HUDEP-2 (cell line): ENCODE measurements around the gene VPS52.
"Not testable (repeated sequence)": the region's sequence is repeated elsewhere in the genome, so short reads cannot be mapped to it uniquely, and the experiment has no call there.

Experiments
- DNase-seq, 76 experiments: peaks; one replicate each; lab custom pipeline; 2025; ENCODE audit not compliant: unreplicated experiment in 76 of 76; lab: John Stamatoyannopoulos, UW

Gene VPS52

DNA sequence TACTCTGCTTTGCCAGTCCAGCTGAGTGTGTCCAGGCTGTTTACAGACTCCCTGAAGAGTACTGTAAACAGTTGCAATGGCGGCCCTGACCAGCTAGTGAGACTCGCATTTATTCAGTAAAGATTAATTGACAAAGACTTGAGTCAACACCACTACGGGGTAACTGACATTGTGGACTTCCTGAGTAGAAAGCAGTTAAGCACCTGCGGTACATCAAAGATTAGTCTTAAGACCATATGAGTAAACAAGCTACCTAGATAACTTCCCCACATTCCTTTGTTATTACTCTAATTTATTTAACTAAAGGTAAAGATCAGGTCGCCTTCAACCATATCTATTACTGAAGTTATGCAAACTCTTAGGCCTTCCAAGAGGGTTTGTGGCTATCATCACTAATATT, 12.6 kb downstream of the VPS52 start:
- no peak for DNase-seq

DNA sequence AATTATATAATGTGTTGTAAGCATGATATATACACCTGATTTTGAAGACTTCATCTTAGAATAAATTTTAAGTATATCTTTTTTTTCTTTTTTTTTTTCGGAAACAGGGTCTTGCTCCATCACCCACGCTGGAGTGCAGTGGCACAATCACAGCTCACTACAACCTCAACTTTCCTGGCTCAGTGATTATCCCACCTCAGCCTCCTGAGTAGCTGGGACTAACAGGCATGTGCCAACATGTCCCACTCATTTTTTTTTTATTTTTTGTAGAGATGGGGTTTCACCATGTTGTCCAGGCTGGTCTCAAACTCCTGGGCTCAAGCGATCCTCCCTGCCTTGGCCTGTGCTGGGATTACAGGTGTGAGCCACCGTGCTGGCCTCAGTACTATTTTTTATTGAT, 17.1 kb downstream of the VPS52 start:
- DNase-seq: no peak

DNA sequence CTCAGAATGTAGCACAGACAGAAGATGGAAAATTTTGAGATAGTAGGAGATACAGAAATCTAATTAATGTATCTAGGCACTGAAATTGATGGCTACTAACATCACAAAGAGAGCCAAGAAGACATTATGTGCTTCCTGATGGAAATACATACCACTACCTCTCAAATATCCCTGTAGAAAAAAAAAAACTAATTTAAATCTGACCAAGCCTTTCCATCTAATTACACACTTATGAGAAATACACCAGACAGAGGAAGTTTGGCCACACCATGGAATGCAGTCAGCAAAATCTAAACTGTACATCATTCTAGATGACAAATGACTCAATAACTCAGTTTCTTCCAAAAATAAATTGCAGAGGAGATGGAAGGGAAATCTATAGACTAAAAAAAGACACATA, 18.9 kb downstream of the VPS52 start:
- DNase-seq: no peak

DNA sequence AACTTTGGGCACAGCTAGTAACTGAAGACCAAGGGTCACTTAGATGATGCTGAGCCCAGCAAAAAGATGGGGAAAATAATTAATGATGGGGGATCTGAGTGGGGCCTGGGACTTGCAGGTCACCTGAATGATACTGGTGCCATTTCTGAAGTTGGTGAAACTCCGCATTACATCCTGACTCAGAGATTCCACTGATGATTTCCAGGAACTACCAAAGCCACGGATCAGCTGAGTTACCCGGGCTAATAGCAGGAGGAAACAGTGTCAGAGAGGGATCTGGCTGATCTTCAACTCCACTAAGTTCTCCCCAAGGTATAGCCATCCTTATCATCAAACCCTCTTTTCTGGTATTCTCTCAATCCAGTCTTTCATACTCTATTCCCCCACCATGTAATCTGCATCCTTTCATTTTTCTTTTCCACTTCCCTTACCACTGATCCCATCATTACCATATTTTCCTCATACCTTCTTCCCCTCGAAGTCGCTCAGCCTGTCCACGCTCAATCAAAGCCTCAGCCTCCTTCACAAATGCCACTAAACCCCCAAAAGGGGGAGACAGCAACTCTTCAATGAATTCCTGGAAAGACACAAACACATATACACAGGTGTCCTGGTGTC, 20.2 kb downstream of the VPS52 start:
- peak in 1 of 76 experiments; percentile 8 for DNase-seq

DNA sequence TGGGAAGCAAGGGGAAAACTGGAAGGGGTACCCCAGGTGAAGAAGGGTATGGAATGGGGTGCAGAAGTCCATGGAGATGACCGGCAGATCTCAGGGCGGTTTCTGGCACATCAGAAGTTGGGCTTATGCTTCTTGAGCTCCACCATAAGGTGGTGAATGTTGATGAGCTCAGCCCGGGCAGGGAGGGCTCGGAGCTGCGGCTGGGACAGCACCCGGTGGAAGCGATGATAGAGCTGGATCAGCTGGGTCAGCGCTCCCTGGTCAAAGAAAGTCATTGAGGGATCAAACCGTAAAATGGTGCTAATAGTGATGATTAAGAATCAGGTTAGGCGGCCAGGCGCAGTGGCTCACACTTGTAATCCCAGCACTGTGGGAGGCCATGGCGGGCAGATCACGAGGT, 20.9 kb downstream of the VPS52 start:
- no peak for DNase-seq

DNA sequence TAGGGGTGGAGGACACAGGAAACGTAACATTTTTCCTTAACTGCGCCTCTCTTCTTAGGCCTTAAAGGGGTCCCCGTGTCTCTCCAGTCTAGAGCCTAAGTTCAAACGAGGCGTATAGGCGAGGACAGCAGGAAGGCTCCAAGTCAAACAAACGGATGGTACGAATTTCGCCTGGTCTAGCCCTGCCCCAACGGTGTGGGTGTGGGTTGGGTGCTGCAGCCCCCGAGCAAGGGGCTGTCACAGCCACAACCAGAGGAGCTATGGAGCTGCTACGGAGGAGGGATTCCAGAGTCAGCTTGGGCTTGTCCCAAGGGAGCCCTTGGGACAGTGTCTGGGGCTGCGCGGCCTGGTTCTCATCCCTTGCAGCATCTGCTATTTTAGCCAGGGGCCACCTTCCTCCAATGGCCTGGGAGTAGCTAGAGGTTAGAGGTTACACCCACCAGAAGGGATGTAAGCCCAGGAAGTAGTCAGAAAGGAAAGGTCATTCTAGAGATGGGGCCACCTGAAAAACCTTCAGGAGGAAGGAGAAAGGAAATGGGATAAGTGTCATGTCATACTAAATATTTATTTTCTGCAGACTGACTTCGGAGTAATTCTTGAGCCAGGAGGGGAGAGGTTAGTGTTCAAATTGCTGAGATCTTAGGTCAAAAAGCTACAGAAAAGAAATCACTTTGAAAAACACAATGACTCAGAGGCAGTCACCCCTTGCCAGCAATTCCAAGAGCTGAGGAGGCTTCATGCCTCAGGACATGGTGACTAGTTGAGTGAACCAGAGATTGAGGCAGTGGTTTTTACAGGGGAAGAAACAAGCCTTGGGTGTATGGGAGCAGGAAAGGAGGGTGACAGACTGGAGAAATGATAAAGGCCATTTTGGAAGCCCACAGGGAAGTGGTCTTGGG, 21.7 kb downstream of the VPS52 start:
- DNase-seq: peak in 3 of 76 experiments; percentile 10 to 44 (median 16)

DNA sequence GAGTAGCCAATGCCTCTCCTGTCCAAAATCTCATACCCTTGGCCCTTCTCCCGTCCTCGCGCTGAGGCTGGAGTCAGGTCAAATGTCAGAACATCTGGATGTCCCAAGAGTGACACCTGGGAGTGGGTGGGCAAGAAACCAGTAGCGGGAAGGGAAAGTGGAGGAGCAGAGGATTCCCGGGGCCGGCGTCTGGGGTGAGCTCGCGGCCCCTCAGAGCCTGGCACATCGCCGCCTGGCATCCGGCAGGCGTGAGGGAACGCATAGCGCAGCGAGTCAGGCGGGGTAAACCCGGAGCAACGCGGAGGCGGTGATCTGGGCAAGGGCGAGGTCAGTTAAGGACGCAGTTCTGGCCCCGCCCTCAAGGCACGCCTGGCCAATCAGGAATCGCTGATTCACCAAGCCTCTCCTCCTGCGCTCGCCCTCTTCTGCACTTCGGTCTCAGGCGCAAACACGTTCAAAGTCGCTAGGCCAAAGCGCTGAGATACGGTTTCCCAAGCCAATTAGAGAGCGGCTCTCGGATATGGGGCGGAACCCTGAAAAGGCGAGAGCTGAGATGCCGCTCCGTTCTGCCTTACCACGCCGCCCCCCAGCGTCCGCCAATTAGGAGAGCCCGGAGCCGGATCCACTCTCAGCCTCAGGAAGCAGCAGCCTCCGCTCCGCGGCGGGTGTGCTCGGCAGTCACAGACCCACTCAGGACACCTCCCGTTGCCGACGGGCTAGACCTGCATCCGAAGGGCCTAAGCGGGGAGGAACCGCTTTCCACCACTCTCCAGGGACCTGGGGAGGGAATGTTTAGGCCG, 22.5 kb downstream of the VPS52 start:
- peak; percentile 66 to 100 (median 99) for DNase-seq

DNA sequence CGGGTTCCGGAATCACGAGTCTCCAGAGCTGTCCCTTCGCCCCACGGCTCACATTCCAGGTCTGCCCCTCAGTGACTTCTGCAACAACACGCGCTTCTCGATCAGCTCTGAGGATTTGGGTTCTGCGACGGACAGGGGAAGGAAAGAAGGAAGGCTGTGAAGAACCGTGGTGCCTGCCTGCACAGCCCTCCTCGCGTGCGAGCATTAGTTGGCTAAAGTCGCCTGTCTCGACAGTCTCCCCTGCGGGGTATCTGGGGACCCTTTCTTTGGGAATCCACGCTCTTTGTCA, 23.1 kb downstream of the VPS52 start:
- peak in 14 of 76 experiments; percentile 36 to 68 (median 56) for DNase-seq

DNA sequence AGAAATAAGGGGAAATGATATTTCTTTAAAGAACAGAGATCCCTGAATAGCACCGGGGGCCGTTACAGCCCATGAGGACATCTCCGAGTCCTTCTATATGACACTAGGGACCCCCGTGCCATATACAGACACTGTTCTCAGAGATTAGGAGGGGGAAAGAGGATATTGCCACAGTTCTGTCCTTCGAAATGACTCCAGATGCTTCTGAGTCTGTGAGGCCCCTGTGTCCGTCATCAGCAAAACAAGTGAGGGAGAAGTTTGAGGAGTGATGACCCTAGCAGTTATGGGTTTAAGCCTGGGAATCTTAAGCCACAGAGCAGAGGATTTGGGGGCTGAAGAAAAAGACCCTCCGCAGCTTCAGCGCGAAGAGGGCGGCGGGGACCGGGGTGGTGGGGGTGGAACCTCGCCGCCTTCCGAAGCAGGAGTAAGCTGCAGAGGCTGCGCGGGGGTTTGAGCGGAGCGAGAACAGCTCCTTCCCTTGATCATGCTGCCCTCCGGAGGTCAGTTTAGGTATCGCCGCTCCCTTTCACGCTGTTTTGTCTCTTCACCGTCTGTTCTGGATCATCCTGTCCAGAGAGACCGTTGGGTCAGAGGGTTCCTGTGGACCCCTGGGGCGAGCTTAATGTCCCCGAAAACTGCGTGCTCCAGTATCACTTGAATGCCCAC, 23.6 kb downstream of the VPS52 start:
- peak in 74 of 76 experiments; percentile 14 to 94 (median 83) for DNase-seq

DNA sequence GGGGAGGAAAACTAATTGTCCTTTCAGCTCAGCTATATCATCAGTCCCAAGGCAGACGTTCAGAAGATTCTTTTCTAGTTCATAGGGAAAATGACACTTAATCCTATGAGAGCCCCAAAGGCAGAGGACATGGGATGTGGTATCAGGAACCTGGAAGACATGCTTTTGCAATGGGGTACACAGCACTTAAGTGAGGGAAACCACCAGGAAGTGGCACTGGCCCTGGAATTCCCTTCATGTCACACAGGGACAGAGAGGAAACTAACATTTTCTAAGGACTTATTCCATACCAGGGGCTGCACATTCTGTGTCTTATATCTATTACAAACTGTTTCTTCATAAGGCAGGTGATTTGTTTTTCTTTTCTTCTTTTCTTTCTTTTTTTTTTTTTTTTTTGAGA, 28.2 kb downstream of the VPS52 start:
- no peak for DNase-seq

DNA sequence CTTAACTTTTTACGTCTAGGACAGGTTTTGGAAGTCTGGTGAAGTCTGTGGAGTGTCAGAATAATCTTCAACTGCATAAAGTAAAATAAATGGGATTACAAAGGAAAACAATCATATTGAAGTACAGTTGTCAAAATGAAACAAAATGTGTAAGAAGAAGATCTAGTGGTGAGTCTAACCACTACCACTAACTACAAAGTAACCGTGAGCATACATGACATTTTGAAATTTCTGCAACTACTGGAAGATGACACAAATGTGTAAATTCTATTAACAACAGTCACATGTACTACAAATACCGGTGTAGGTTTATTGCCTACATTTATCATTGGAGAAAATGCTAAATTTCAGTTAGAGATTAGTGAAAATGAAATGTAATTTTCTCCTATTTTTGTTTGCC, 29.7 kb downstream of the VPS52 start:
- DNase-seq: no peak

DNA sequence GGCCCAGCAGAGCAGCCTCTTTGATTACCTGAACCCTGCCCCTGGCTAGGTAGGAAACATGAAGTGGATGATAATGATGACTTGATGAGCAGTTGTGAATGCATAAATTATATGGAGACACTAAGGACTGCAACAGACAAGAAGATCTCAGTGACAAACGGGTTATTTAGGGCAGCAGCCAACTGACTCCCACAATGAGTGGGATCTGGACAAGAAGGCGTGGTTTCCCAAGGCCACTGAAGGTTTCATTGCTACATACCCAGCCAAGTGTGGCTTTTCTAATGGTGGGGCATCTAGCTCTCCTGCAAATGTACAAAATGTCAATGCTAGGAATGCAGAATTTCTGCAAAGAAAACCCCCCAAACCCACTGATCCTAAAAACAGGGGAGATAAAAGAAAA, 33.9 kb downstream of the VPS52 start:
- no peak for DNase-seq

DNA sequence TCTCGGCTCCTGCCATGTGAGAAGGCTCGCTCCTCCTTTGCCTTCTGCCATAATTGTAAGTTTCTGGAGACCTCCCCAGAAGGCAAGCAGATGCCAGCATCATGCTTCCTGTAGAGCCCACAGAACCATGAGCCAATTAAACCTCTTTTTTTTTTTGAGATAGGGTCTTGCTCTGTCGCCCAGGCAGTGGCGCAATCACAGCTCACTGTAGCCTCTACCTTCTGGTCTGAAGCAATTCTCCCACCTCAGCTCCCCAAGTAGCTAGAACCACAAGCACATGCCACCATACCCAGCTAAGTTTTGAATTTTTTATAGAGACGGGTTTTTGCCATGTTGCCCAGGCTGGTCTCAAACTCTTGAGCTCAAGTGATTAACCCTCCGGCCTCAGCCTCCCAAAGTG, 34.8 kb downstream of the VPS52 start:
- DNase-seq: no peak

DNA sequence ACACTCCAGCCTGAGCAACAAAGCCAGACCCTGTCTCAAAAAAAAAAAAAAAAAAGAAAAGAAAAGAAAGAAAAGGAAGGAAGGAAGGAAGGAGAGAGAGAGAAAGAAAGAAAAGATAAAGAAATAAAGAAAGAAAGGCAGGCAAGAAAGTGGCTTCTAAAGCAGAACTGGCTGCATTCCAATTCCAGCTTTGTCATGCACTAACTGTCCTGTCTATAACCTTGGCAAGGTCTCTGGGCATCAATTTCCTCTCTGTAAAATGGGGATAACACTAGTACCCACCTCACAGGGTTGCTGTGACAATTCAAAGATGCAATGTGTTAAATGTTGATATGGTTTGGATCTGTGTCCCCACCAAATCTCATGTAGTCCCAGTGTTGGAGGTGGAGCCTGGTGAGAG, 35.3 kb downstream of the VPS52 start:
- DNase-seq: no peak

DNA sequence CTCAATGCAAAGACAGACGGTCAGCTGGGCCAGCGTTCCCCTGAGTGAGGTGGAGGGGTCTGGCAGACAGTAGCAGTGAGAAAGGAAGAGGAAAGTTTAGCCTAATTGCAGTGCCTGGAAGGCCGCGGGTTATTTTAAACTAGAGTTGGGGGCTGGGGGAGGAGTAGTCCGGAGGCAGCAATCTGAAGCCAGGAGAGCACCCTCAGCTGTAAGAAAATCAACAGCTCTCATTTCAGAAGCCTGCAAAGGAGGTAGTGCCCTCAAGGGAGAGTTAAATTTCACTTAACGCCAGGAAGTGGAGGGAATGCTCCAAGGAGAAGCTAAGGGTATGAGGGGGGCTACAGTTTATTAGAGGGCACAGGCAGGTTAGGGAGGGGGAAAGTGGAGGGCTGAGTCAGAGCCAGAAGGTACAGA, 36.4 kb downstream of the VPS52 start:
- no peak for DNase-seq

DNA sequence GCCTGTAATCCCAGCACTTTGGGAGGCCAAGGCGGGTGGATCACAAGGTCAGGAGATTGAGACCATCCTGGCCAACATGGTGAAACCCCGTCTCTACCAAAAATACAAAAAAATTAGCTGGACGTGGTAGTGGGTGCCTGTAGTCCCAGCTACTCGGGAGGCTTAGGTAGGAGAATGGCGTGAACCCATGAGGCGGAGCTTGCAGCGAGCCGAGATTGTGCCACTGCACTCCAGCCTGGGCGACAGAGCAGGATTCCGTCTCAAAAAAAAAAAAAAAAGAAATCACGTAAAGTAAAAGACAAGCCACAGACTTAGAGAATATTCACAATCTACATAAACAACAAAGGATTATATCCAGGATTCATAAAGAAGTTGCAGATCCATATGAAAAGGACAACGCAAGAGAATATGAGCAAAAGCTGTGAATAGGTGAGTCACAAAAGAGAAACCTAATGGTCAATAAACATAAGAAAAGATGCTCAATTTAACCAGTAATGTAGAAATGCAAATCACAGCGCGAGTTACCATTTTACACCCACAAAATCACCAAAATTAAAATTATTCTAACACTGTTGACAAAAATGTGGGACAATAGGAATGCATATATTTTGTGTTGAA, 45.1 kb downstream of the VPS52 start:
- DNase-seq: not testable (repeated sequence)

DNA sequence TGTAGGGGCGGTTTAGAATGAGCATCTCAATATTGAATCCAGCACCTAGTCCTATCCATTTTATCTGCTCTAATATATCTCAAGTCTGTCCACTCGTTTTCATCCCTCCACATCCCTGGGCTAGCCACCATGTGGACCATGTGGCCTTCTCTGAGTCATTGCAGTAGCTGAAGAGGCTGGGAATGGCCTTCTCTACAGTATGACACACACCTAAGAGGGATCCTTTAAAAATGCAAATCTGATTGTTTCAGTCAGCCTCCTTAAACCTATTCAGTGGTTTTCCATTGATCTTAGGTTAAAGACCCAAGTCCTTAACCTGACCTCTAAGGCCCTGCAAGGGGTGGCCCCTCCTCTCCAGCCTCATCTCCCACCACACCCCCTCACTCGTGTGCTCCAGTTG, 54.0 kb downstream of the VPS52 start:
- DNase-seq: no peak

DNA sequence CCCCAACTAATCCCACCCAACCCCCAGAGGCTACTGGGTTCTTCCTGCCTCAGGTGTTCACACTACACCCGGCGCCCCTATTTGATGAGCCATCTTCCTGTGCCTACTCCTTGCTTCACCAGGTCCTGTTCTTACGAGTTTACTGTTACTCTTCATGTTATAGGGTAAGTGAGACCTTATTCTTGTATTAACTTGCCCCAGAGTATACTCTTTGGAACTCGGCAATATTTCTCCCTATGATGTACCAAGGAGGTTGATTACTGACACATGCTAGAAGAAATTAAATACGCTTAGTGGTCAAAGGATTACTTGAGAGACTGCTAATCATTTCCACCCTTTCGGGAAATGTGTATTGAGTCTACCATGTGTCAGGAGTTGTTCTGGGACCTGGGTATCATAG, 54.4 kb downstream of the VPS52 start:
- DNase-seq: no peak

DNA sequence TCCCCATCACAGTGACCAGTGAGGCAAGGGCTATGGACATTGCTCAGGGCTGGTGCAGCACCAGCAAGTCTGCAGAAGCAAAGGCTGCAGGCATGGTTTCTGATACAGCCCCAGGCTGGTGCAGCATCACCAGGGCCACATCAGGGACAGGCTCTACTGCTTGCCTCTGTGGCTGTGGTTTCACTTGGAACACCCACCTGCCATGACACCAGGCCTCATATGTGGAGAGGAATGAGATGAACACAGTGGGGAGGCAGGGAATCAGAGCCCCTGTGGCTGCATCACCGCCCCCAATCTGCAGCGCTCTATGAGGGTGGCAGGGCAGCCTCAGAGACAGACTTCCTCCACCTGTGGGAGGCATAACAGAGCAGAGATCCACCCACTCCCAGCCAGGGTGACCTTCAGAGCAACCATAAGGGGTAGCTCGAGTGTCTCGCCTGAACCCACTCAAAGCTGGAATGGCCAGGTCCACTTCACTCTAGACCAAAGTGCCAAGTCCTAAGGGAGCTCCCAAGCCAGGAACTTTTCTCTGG, 55.5 kb downstream of the VPS52 start:
- no peak for DNase-seq
